Cortex of kidney (tissue), 1 donor: ENCODE measurements around the gene NBAS.
"Not testable (repeated sequence)": the region's sequence is repeated elsewhere in the genome, so short reads cannot be mapped to it uniquely, and the experiment has no call there.

Source experiments
- DNase-seq: peaks from one replicate; lab custom pipeline; 2025; lab: John Stamatoyannopoulos, UW

NBAS gene

DNA sequence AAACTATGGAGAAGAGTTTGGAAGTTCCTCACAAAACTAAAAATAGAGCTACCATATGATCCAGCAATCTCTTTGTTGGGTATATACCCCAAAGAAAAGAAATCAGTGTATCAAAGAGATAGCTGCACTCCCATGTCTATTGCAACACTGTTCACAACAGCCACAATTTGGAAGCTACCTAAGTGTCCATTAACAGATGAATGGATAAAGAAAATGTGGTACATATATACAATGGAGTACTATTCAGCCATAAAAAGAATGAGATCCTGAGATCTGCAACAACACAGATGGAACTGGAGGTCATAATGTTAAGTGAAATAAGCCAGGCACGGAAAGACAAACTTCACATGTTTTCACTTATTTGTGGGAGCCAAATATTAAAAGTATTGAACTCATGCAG is 350.6 kb downstream of the NBAS start:
- DNase-seq = not testable (repeated sequence)

- no peak for DNase-seq
Measured at GRCh38 chr2:15206419-15206818, 354.7 kb downstream of the NBAS start.

GRCh38 chr2:15205562-15205961 is 355.6 kb downstream of the NBAS start:
- no peak for DNase-seq

GRCh38 chr2:15201009-15201408 is 360.1 kb downstream of the NBAS start:
- no peak for DNase-seq

DNA sequence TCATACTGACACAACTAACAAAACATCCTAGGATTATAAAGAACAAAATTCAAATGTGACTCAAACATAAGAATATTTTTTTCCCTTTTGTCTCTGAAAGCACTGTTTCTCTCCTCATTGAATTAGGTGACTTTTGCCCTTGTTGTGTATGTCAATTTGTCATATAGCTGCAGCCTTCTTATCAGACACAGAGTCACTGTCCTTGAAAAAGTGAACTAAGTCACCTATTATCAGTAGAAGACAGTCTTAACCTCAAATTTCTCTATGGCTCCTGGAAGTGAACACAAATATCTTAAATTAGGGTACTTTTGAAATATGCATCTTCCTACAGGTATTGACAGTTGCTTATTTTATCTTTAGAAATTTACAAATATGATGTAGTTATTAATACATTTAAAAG is 360.6 kb downstream of the NBAS start:
- DNase-seq = no peak

GRCh38 chr2:15198051-15198450 is 363.1 kb downstream of the NBAS start:
- DNase-seq = no peak

DNA sequence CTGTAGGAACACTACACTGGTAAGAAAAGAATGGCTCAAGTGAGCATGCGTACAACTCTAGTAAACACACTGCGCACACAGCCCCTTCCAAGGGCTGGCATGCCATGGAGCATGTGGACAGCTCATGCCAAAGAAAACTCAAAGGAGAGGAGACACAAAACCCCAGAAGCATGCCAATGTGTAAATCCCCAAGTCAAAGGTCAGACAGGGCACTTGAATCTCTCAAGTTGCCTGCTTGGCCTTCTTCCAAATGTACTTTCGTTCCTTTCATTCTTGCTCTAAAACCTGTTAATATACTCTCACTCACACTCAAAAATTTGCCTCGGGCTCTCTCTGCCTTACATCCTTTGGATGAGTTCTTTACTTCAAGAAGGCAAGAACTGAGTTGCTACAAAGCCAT is 365.3 kb downstream of the NBAS start:
- no peak for DNase-seq

DNA sequence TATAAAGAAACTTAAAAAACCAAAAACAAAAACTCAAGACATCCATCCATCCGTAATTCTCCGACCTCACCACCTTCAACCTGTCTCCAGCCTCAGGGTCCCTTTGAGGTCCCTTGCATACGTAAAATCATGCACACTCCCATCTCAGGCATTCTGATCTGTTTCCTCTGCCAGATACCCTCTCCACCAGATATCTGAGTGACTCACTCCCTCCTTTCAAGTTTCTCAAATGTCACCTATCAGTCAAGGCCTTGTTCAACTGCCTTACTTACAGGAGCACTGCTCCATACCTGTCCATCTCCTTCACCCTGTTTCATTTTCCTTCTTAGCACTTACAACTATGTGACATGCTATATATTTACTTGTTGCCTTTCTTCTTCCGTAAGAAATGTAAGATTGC is 369.3 kb downstream of the NBAS start:
- no peak for DNase-seq

- no peak for DNase-seq
Measured at GRCh38 chr2:15189216-15189615, 371.9 kb downstream of the NBAS start.

DNA sequence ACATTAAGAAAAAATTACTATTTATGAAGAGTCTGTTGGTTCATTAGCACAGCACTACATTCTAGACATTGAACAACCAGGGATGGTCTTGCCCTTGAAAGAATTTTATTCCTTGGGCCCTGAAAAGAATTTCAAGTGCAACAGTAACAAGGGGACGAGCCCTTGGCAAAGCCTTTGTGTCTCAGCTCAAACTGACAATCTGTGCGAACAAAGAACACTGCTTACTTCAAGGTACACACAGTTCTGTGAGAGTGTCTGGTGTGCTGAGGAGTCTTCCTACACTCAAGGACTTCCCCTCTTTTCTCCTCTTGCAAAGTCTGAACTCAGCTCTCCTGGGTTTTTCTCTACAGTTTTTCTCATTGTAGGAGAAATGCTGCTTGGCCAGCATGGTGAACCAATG is 373.4 kb downstream of the NBAS start:
- no peak for DNase-seq

- DNase-seq = no peak
Measured at GRCh38 chr2:15186118-15186517, 375.0 kb downstream of the NBAS start.

DNA sequence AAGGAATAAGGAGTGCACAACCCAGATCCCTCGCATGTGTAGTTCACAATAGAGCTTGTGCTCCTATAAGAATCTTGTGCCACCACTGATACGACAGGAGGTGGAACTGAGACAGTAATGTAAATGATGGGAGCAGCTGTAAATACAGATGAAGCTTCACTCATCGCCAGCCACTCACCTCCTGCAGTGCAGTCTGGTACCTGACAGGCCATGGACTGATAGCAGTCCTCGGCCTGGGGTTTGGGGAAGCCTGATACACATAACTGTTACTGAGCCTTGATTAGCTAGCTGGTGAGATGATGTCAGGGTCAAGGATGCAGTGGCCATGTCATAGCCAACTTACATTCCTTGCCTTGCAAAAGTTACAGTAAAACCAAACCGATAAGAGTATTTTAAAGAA is 376.6 kb downstream of the NBAS start:
- no peak for DNase-seq

GRCh38 chr2:15182275-15182674 is 378.9 kb downstream of the NBAS start:
- DNase-seq = no peak

DNA sequence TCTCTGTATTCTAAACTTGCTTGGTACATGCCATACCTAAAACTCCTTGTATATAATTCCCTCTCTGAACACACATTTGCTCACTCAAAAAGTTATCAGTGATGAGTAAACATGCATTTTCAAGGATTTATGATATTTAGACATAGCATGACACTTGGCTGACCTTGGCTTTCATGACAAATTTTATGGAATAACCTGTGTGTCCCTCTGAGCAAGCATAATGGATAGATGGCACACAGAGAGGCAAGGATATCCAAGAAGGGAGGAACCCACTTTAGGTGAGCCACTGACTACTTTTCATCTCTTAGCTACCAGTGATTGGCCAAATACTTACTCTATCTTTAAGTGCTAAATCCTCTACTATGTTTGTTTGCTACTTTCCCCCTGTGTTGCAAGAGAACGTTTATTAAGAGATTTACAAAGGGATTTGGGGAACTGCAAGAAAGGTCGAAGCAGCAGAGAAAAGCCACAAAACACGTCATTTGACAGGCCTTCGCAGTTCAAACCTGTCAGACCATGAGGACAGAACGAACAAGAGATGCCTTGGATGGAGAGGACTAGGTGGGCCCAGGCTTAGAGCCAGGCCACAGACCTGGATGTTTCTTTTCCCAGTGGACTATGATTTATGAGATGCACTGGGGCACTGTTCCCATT is 379.9 kb downstream of the NBAS start:
- no peak for DNase-seq

DNA sequence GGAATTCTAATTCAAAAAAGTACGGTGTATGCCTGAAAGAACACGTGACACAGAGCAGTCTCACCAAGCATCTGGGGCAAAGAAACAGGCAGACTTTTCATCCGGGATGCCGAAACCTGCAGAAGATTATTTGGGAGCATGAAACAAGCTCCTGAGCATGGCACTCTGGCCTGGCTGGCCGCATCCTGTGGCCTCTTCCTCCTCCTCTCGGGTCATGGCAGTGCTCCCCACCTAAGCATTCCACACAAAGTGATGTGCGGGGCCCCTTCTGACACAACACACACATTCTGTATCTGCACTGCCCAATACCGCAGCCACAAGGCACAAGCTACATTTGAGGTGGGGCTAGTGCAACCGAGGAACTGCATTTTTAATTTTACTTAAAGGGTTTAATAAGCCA is 380.8 kb downstream of the NBAS start:
- DNase-seq = no peak

DNA sequence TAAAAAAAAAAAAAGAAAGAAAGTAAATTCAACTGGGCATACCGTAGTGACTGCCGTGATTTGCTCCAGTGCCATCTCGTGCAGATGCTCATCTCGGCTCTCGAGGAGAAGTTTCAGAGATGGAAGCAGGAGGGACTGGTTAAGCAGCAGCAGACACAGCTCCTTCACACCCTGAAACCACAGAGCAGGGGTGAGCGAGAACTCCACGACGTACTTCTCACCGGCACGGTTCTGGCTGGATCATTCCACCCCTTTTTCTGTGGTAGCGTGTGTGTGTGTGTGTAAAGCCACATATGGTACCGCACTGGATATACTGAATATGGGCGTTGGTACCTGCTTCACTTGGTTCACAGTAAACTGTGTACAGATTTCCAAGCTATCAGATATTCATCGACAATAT is 382.2 kb downstream of the NBAS start:
- DNase-seq = no peak

GRCh38 chr2:15177103-15177502 is 384.0 kb downstream of the NBAS start:
- DNase-seq = no peak

GRCh38 chr2:15176604-15177003 is 384.5 kb downstream of the NBAS start:
- DNase-seq = no peak

- no peak for DNase-seq
Measured at GRCh38 chr2:15174567-15174966, 386.6 kb downstream of the NBAS start.

GRCh38 chr2:15173501-15173900 is 387.6 kb downstream of the NBAS start:
- no peak for DNase-seq

GRCh38 chr2:15172825-15173224 is 388.3 kb downstream of the NBAS start:
- no peak for DNase-seq

- no peak for DNase-seq
Measured at GRCh38 chr2:15170070-15170775, 390.9 kb downstream of the NBAS start.

DNA sequence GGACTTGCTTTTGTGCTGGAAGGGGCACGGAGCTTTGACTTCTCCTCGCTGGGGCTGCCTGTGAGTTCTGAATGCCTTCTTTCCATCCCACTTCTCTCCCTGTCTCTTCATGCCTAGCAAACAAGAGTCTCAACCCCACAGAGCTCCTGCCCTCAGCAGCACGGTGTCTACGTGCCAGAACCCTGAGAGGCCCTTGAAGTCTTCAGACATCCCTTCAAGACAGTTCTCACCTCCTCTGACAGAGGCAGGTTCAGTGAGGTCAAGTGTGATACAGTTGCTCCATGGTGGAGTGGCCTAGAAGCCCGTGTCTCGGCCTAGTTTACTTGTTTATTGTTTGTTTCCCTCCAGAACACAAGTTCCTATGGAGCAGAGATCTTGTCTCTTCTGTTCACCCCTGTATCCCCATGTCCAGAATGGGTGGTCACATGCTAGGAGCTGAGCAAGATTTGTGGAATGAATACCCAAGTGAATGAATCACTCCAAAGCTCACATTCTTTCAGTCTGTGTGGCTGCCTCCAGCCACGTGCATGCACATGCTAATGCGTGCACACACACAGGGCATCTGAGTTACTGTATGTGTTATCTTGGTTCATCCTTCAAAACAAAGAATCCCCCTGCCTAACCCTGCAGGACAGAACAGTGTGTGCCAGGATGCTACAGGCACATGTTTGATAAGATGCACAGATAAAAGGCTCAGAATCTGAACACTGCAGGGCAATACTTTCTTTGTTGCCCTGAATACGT is 391.6 kb downstream of the NBAS start:
- no peak for DNase-seq
